Thymus (tissue), 11 donors: ENCODE data around the gene ASAP2. TPM values are rescaled to one million over a fixed set of nuclear protein-coding genes. Genes with fewer than 3 reads are reported as not detected.

Source experiments
- DNase-seq, 9 donors: peaks; one replicate each; pipeline ENCODE4 v3.0.0-alpha.2; 2013; ENCODE audit warnings: low spot score in 9 of 9, low read depth in 6 of 9, missing footprints in 1 of 9
- H3K27ac ChIP-seq, 2 donors: one replicate each; pipeline ENCODE4 v1.5.1; 2013; ENCODE audit warnings: control low read depth in 1 of 2, low read depth in 1 of 2, low read length in 1 of 2, mild to moderate bottlenecking in 1 of 2, moderate library complexity in 1 of 2
- H3K27me3 ChIP-seq, 2 donors: one replicate each; pipeline ENCODE4 v1.5.1; 2013; ENCODE audit warnings: low read length in 1 of 2; ENCODE audit not compliant: control insufficient read depth in 2 of 2, insufficient read depth in 1 of 2
- H3K36me3 ChIP-seq, 2 donors: one replicate each; pipeline ENCODE4 v1.5.1; 2013; ENCODE audit warnings: low read length in 1 of 2, mild to moderate bottlenecking in 1 of 2, moderate library complexity in 1 of 2; ENCODE audit not compliant: control insufficient read depth in 2 of 2, insufficient read depth in 2 of 2
- H3K4me1 ChIP-seq, 2 donors: one replicate each; pipeline ENCODE4 v1.5.1; 2013; ENCODE audit warnings: low read length in 2 of 2; ENCODE audit not compliant: control insufficient read depth in 2 of 2, insufficient read depth in 2 of 2
- H3K4me3 ChIP-seq, 2 donors: one replicate each; pipeline ENCODE4 v1.5.1; 2013; ENCODE audit warnings: low read length in 2 of 2, control low read depth in 1 of 2, mild to moderate bottlenecking in 1 of 2
- H3K9me3 ChIP-seq, 2 donors: one replicate each; pipeline ENCODE4 v1.5.1; 2013; ENCODE audit warnings: low read length in 1 of 2, mild to moderate bottlenecking in 1 of 2; ENCODE audit not compliant: control insufficient read depth in 2 of 2, insufficient read depth in 1 of 2
- WGBS: extraction: QIAGEN DNeasy Blood & Tissue Kit; methylation state at CpG from one replicate; pipeline ENCODE4 v1.1.7; 2013; 5-methylcytosine and 5-hydroxymethylcytosine counted together
- polyA plus RNA-seq: library from polyadenylated mRNA; stranded (reverse); fragments of 200-250 nt; gene quantifications from one replicate; pipeline ENCODE4 v1.2.3, GENCODE V29; 2013
- total RNA-seq: library from RNA; stranded (reverse); fragments of 120-200 nt; gene quantifications from one replicate; pipeline ENCODE4 v1.2.4, GENCODE V29; 2013
- donor health status: healthy.

The ASAP2 gene
- total and polyA plus RNA-seq, 2 donors: 3.3 to 6.7 TPM

DNA sequence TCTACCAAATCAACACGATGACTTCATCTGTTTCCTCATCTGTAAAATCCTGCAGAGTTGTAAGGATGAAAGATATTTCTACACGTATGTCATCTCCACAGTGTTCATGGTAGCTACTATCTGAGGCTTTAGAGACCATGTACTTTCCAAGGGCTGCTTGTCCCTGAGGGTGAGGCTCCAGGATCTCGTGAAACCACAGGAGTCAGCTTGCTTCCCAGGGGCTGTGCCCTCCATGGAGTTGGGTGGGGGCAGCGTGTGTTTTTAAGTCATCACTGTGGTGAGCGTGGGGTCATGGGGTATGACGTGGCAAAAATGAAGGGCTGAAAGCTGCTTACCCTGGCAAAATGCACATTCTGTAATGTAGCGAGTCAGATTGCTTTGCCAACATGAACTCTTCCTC, 81.6 kb downstream of the ASAP2 start:
- WGBS: 93% methylated on average over 7 of the region's 7 CpGs
- H3K27ac ChIP-seq: no peak overlapping the region
- H3K4me1 ChIP-seq: no peaks in the 10 kb centered on the region
- H3K36me3 ChIP-seq: no peaks in the 10 kb centered on the region
- DNase-seq: no peak
- H3K27me3 ChIP-seq: no peaks in the 10 kb centered on the region
- H3K9me3 ChIP-seq: no peaks in the 10 kb centered on the region
- H3K4me3 ChIP-seq: no peak overlapping the region

DNA sequence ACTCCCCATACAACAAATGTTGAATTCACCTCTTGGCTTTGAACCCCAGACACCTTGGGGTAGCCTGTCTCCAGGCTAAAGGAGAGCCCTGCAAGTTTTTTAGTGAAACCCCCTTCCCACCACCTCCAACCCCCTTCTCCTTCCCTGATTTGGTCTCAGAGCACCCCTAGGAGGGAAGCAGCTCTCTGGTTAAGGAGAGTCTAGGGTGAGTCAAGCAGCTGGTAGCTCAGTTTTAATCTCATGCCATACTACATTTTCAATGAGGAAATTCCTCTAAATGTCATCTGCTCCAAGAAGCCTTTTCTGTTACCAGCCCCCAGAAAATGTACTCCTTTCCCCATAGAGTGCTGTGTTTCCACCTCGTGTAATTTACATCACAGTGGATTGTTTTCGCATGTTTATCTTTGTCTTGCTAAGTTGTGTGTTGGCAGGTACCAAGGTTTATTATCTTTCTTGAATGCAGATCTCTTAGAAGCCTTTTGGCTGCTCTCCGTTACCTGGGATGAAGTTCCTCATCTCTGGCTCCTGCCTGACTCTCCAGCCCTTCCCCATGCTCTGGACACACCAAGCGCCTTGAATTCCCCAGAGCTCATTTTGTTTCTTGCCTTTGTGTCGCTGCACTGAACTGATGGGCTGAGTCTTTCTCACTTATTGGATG, 82.2 kb downstream of the ASAP2 start:
- no peak overlapping the region for H3K4me3 ChIP-seq
- no peak for DNase-seq
- H3K9me3 ChIP-seq: no peaks in the 10 kb centered on the region
- H3K27me3 ChIP-seq: no peaks in the 10 kb centered on the region
- 97% methylated on average over 5 of the region's 5 CpGs for WGBS
- no peaks in the 10 kb centered on the region for H3K36me3 ChIP-seq
- H3K4me1 ChIP-seq: no peaks in the 10 kb centered on the region
- H3K27ac ChIP-seq: no peak overlapping the region

DNA sequence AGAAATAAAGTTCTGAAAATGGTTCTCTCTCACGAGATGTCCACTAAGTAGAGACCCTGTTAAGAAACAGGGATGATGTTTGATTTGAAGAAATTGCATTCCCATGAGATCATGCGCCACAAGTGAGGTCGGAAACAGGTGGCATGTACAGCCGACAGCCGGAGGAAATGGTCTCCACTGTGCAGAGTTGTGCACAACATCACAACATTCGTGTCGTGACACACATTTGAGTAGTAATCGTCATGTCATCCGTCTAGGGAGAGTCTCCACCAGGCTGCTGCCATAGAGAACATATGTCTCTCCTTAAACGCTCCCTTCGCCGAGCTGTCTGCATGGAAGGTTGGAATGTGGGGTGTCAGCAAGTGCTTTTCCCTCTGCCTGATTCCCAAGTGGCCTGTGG, 84.7 kb downstream of the ASAP2 start:
- DNase-seq: no peak
- H3K27me3 ChIP-seq: no peaks in the 10 kb centered on the region
- H3K27ac ChIP-seq: no peak overlapping the region
- H3K9me3 ChIP-seq: no peaks in the 10 kb centered on the region
- H3K4me1 ChIP-seq: no peaks in the 10 kb centered on the region
- 98% methylated on average over 12 of the region's 12 CpGs for WGBS
- H3K4me3 ChIP-seq: no peak overlapping the region
- no peaks in the 10 kb centered on the region for H3K36me3 ChIP-seq

DNA sequence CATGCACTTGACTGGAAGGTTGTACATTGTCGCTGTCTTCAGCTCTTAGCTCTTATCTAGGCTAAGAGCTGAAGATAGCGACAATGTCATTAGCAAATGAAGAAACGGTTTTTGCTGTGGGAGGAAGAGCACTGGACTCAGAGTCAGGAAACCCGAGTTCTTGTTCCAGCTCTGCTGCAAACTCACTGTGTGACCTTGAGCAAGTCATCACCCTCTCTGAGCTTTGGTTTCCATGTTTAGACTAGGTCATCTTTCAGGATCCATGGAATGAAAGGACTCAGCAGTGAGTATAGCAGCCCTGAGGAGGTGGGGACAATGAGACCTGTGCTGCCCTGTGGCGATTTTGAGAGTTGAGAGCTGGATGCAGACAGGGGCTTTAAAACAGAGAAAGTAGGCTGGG, 85.3 kb downstream of the ASAP2 start:
- DNase-seq: no peak
- Histone ChIP-seq H3K27ac (no peak overlapping the region), H3K4me1 (no peaks in the 10 kb centered on the region), H3K9me3 (no peaks in the 10 kb centered on the region), H3K4me3 (no peak overlapping the region), H3K27me3 (no peaks in the 10 kb centered on the region), H3K36me3 (no peaks in the 10 kb centered on the region)
- 96% methylated on average over 5 of the region's 5 CpGs for WGBS

DNA sequence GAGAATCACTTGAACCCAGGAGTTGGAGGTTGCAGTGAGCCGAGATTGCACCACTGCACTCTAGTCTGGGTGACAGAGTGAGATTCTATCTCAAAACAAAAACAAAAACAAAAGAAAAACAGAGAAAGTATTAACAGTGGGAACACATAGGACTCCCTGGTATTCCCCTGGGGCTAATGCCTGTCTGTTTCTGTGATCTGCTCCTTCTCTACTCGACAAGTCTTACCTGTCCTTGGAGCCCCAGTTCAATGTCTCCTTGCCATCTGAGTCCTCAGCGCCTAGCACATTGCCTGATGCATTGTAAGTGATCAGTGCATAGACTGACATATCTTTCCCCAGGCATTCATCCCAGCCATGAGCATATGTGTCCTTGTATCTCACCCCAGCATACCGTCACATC, 85.8 kb downstream of the ASAP2 start:
- no peak overlapping the region for H3K27ac ChIP-seq
- DNase-seq: no peak
- no peaks in the 10 kb centered on the region for H3K4me1 ChIP-seq
- H3K4me3 ChIP-seq: no peak overlapping the region
- 96% methylated on average over 4 of the region's 4 CpGs for WGBS
- H3K36me3 ChIP-seq: no peaks in the 10 kb centered on the region
- no peaks in the 10 kb centered on the region for H3K27me3 ChIP-seq
- H3K9me3 ChIP-seq: no peaks in the 10 kb centered on the region

DNA sequence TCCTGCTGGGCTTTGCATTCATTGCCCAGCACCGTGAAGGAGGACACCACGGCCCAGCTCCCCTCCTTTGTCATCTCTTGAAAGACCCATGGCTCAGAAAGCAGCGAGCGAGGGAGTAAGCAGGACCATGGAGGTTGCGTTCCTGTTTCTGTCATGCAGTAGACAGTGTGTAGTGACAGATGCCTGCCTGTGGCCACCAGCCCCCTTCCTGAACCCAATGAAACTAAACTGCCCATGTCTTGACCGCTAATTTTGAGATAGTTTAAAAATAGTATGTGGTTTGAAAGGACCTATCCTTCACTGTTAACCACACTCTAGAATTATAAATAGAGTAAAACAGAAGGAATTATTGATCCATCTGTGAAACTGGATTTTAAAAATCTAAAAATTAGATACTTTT, 88.2 kb downstream of the ASAP2 start:
- WGBS: 96% methylated on average over 6 of the region's 6 CpGs
- no peaks in the 10 kb centered on the region for H3K4me1 ChIP-seq
- no peaks in the 10 kb centered on the region for H3K36me3 ChIP-seq
- H3K9me3 ChIP-seq: no peaks in the 10 kb centered on the region
- H3K4me3 ChIP-seq: no peak overlapping the region
- H3K27me3 ChIP-seq: no peaks in the 10 kb centered on the region
- H3K27ac ChIP-seq: no peak overlapping the region
- no peak for DNase-seq

DNA sequence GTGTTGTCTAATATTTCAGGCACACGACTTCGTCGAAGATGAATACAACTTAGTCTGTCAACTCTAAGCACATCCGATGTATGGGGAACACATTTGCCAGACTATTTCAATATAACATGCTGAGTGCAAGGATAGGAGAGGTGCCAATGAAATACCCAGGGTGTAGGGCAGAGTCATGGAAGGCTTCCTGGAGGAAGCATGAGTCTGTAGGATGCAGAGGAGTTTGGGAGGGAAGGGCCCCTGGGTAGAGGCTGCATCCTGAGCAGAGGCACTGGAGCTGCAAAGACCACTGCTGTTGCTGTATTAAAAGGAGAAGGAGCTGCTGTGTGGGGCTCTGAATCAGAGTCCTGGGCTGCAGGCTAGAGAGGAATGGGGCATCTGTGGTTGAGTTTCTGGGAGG, 89.9 kb downstream of the ASAP2 start:
- Histone ChIP-seq H3K4me1 (no peaks in the 10 kb centered on the region), H3K4me3 (no peak overlapping the region), H3K27ac (no peak overlapping the region), H3K36me3 (no peaks in the 10 kb centered on the region), H3K9me3 (no peaks in the 10 kb centered on the region), H3K27me3 (no peaks in the 10 kb centered on the region)
- DNase-seq: no peak
- 98% methylated on average over 4 of the region's 4 CpGs for whole genome bisulfite sequencing

DNA sequence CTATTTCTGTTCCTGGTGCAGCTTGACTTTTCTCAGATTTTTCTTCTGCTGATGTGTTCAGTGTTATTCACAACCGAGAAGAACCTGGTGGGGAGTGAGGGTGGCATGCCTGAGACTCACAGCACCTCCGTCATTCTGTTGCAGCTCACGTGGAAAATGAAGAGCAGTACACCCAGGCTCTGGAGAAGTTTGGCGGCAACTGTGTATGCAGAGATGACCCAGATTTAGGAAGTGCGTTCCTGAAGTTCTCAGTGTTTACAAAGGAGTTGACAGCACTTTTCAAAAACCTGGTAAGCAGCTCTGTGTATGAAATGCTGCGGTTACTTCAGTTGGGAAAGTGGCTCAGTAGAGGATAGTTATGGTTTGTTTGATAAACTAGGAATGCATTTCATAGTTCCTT, 90.5 kb downstream of the ASAP2 start:
- Histone ChIP-seq H3K27me3 (no peaks in the 10 kb centered on the region), H3K36me3 (no peaks in the 10 kb centered on the region), H3K4me3 (no peak overlapping the region), H3K4me1 (no peaks in the 10 kb centered on the region), H3K27ac (no peak overlapping the region), H3K9me3 (no peaks in the 10 kb centered on the region)
- no peak for DNase-seq
- WGBS: 95% methylated on average over 6 of the region's 6 CpGs

DNA sequence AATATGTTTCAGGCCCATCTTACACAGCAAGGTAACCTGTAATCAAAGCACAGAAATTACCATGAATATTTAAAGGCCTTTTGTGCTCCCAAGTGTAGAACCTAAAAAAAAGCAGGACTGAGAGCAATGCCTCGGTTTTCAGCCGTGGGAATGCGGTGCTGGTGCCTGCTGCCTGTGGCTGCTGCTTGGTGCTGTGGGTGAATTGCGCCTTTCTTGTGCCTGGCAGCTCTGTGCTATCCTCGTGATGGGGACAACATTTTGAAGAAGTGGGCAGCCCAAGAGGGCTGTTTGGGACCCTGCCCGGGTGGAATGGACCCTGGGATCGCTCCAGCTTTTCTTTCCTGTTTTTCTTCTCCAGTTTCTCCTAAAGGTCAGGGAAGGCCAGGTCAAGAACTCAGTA, 91.2 kb downstream of the ASAP2 start:
- H3K36me3 ChIP-seq: no peaks in the 10 kb centered on the region

DNA sequence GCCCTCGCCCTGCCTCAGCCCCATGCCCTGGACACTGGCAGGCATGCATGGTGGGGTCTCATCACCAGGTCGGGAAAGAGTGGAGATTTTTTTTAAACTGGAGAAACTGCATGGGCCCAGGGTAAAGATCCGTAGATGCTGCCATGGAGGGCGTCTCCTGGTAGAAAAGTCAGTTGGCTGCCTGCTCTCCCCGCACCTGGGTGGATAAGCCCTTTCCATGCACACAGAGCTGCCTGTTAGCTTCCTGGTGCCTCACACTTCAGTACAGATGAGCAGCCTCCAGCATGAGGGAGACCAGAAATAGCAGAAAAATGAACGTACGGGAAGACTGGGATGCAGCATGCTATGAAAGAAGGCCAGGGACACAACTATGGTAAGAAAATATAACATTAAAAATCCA, 92.0 kb downstream of the ASAP2 start:
- Histone ChIP-seq H3K27me3 (no peaks in the 10 kb centered on the region), H3K4me1 (no peaks in the 10 kb centered on the region), H3K9me3 (no peaks in the 10 kb centered on the region), H3K36me3 (no peaks in the 10 kb centered on the region), H3K27ac (no peak overlapping the region), H3K4me3 (no peak overlapping the region)
- WGBS: 96% methylated on average over 7 of the region's 7 CpGs
- no peak for DNase-seq

More for the DNA sequence above, 91.2 kb downstream of the ASAP2 start:
- 93% methylated on average over 7 of the region's 7 CpGs for WGBS
- no peaks in the 10 kb centered on the region for H3K27me3 ChIP-seq
- no peak overlapping the region for H3K27ac ChIP-seq
- H3K4me1 ChIP-seq: no peaks in the 10 kb centered on the region
- no peak for DNase-seq
- H3K9me3 ChIP-seq: no peaks in the 10 kb centered on the region
- no peak overlapping the region for H3K4me3 ChIP-seq
